Measurements from ENCODE around the gene KPNA1.

Gene KPNA1

GRCh38 chr3:122409446-122409845, 105.3 kb downstream of the KPNA1 start:
- Histone ChIP-seq H3K36me3 (ENCODE audit: control insufficient read depth in 1 of 2, insufficient read depth in 2 of 2, low read length in 2 of 2) (peaks cover 11 to 50% of the 10 kb centered on the region in 2 donors), H3K4me1 (ENCODE audit: control insufficient read depth in 1 of 2, insufficient read depth in 2 of 2, low read length in 2 of 2) (peaks cover 0 to 3% of the 10 kb centered on the region in 2 donors), H3K4me3 (ENCODE audit: low read depth in 1 of 2, low read length in 2 of 2) (peak overlapping the region in 1 of 2 donors; percentile 5), H3K27me3 (ENCODE audit: control insufficient read depth in 1 of 2, insufficient read depth in 2 of 2, low read length in 2 of 2) (no peaks in the 10 kb centered on the region), H3K9me3 (ENCODE audit: control insufficient read depth in 1 of 2, low read length in 2 of 2) (no peaks in the 10 kb centered on the region), H3K9ac (ENCODE audit: low read depth in 1 of 2, low read length in 2 of 2) (no peak overlapping the region), H3K27ac (ENCODE audit: low read depth, low read length) (no peak overlapping the region)

- no peaks in the 10 kb centered on the region for H3K9me3 ChIP-seq (ENCODE audit: control insufficient read depth in 1 of 2, low read length in 2 of 2)
- peaks cover 16 to 65% of the 10 kb centered on the region in 2 donors for H3K36me3 ChIP-seq (ENCODE audit: control insufficient read depth in 1 of 2, insufficient read depth in 2 of 2, low read length in 2 of 2)
- no peak overlapping the region for H3K4me3 ChIP-seq (ENCODE audit: low read depth in 1 of 2, low read length in 2 of 2)
- H3K27me3 ChIP-seq (ENCODE audit: control insufficient read depth in 1 of 2, insufficient read depth in 2 of 2, low read length in 2 of 2) = no peaks in the 10 kb centered on the region
- no peaks in the 10 kb centered on the region for H3K4me1 ChIP-seq (ENCODE audit: control insufficient read depth in 1 of 2, insufficient read depth in 2 of 2, low read length in 2 of 2)
- H3K27ac ChIP-seq (ENCODE audit: low read depth, low read length) = no peak overlapping the region
- H3K9ac ChIP-seq (ENCODE audit: low read depth in 1 of 2, low read length in 2 of 2) = no peak overlapping the region
Measured at GRCh38 chr3:122407946-122408345, 106.8 kb downstream of the KPNA1 start.

- peaks cover 20 to 62% of the 10 kb centered on the region in 2 donors for H3K36me3 ChIP-seq (ENCODE audit: control insufficient read depth in 1 of 2, insufficient read depth in 2 of 2, low read length in 2 of 2)
Measured at GRCh38 chr3:122406198-122406597, 108.5 kb downstream of the KPNA1 start.

GRCh38 chr3:122405015-122405414, 109.7 kb downstream of the KPNA1 start:
- Histone ChIP-seq H3K9me3 (ENCODE audit: control insufficient read depth in 1 of 2, low read length in 2 of 2) (no peaks in the 10 kb centered on the region), H3K4me3 (ENCODE audit: low read depth in 1 of 2, low read length in 2 of 2) (no peak overlapping the region), H3K36me3 (ENCODE audit: control insufficient read depth in 1 of 2, insufficient read depth in 2 of 2, low read length in 2 of 2) (peaks cover 15 to 53% of the 10 kb centered on the region in 2 donors), H3K4me1 (ENCODE audit: control insufficient read depth in 1 of 2, insufficient read depth in 2 of 2, low read length in 2 of 2) (no peaks in the 10 kb centered on the region), H3K9ac (ENCODE audit: low read depth in 1 of 2, low read length in 2 of 2) (no peak overlapping the region), H3K27ac (ENCODE audit: low read depth, low read length) (no peak overlapping the region), H3K27me3 (ENCODE audit: control insufficient read depth in 1 of 2, insufficient read depth in 2 of 2, low read length in 2 of 2) (no peaks in the 10 kb centered on the region)

More at GRCh38 chr3:122406198-122406597, 108.5 kb downstream of the KPNA1 start:
- H3K4me3 ChIP-seq (ENCODE audit: low read depth in 1 of 2, low read length in 2 of 2) = no peak overlapping the region
- no peaks in the 10 kb centered on the region for H3K27me3 ChIP-seq (ENCODE audit: control insufficient read depth in 1 of 2, insufficient read depth in 2 of 2, low read length in 2 of 2)
- H3K9ac ChIP-seq (ENCODE audit: low read depth in 1 of 2, low read length in 2 of 2) = no peak overlapping the region
- H3K4me1 ChIP-seq (ENCODE audit: control insufficient read depth in 1 of 2, insufficient read depth in 2 of 2, low read length in 2 of 2) = no peaks in the 10 kb centered on the region
- no peaks in the 10 kb centered on the region for H3K9me3 ChIP-seq (ENCODE audit: control insufficient read depth in 1 of 2, low read length in 2 of 2)
- H3K27ac ChIP-seq (ENCODE audit: low read depth, low read length) = no peak overlapping the region

GRCh38 chr3:122403489-122403888, 111.2 kb downstream of the KPNA1 start:
- Histone ChIP-seq H3K27me3 (ENCODE audit: control insufficient read depth in 1 of 2, insufficient read depth in 2 of 2, low read length in 2 of 2) (no peaks in the 10 kb centered on the region), H3K4me1 (ENCODE audit: control insufficient read depth in 1 of 2, insufficient read depth in 2 of 2, low read length in 2 of 2) (no peaks in the 10 kb centered on the region), H3K9me3 (ENCODE audit: control insufficient read depth in 1 of 2, low read length in 2 of 2) (no peaks in the 10 kb centered on the region), H3K4me3 (ENCODE audit: low read depth in 1 of 2, low read length in 2 of 2) (no peak overlapping the region), H3K36me3 (ENCODE audit: control insufficient read depth in 1 of 2, insufficient read depth in 2 of 2, low read length in 2 of 2) (peaks cover 15 to 40% of the 10 kb centered on the region in 2 donors), H3K9ac (ENCODE audit: low read depth in 1 of 2, low read length in 2 of 2) (no peak overlapping the region), H3K27ac (ENCODE audit: low read depth, low read length) (no peak overlapping the region)

GRCh38 chr3:122398920-122399319, 115.8 kb downstream of the KPNA1 start:
- peaks cover 9 to 14% of the 10 kb centered on the region in 2 donors for H3K36me3 ChIP-seq (ENCODE audit: control insufficient read depth in 1 of 2, insufficient read depth in 2 of 2, low read length in 2 of 2)
- no peaks in the 10 kb centered on the region for H3K4me1 ChIP-seq (ENCODE audit: control insufficient read depth in 1 of 2, insufficient read depth in 2 of 2, low read length in 2 of 2)
- no peak overlapping the region for H3K27ac ChIP-seq (ENCODE audit: low read depth, low read length)
- no peak overlapping the region for H3K9ac ChIP-seq (ENCODE audit: low read depth in 1 of 2, low read length in 2 of 2)
- no peaks in the 10 kb centered on the region for H3K9me3 ChIP-seq (ENCODE audit: control insufficient read depth in 1 of 2, low read length in 2 of 2)
- H3K27me3 ChIP-seq (ENCODE audit: control insufficient read depth in 1 of 2, insufficient read depth in 2 of 2, low read length in 2 of 2) = no peaks in the 10 kb centered on the region
- H3K4me3 ChIP-seq (ENCODE audit: low read depth in 1 of 2, low read length in 2 of 2) = no peak overlapping the region

GRCh38 chr3:122397201-122397600, 117.5 kb downstream of the KPNA1 start:
- Histone ChIP-seq H3K9me3 (ENCODE audit: control insufficient read depth in 1 of 2, low read length in 2 of 2) (no peaks in the 10 kb centered on the region), H3K4me3 (ENCODE audit: low read depth in 1 of 2, low read length in 2 of 2) (no peak overlapping the region), H3K27me3 (ENCODE audit: control insufficient read depth in 1 of 2, insufficient read depth in 2 of 2, low read length in 2 of 2) (no peaks in the 10 kb centered on the region), H3K27ac (ENCODE audit: low read depth, low read length) (no peak overlapping the region), H3K36me3 (ENCODE audit: control insufficient read depth in 1 of 2, insufficient read depth in 2 of 2, low read length in 2 of 2) (peaks cover 0 to 6% of the 10 kb centered on the region in 2 donors), H3K4me1 (ENCODE audit: control insufficient read depth in 1 of 2, insufficient read depth in 2 of 2, low read length in 2 of 2) (no peaks in the 10 kb centered on the region), H3K9ac (ENCODE audit: low read depth in 1 of 2, low read length in 2 of 2) (no peak overlapping the region)

GRCh38 chr3:122396511-122396910, 118.2 kb downstream of the KPNA1 start:
- no peak overlapping the region for H3K4me3 ChIP-seq (ENCODE audit: low read depth in 1 of 2, low read length in 2 of 2)
- H3K9ac ChIP-seq (ENCODE audit: low read depth in 1 of 2, low read length in 2 of 2) = no peak overlapping the region
- peaks cover 0 to 6% of the 10 kb centered on the region in 2 donors for H3K36me3 ChIP-seq (ENCODE audit: control insufficient read depth in 1 of 2, insufficient read depth in 2 of 2, low read length in 2 of 2)
- no peaks in the 10 kb centered on the region for H3K9me3 ChIP-seq (ENCODE audit: control insufficient read depth in 1 of 2, low read length in 2 of 2)
- H3K27me3 ChIP-seq (ENCODE audit: control insufficient read depth in 1 of 2, insufficient read depth in 2 of 2, low read length in 2 of 2) = no peaks in the 10 kb centered on the region
- no peak overlapping the region for H3K27ac ChIP-seq (ENCODE audit: low read depth, low read length)
- peaks cover 0 to 6% of the 10 kb centered on the region in 2 donors for H3K4me1 ChIP-seq (ENCODE audit: control insufficient read depth in 1 of 2, insufficient read depth in 2 of 2, low read length in 2 of 2)

GRCh38 chr3:122395582-122395981, 119.2 kb downstream of the KPNA1 start:
- Histone ChIP-seq H3K4me3 (ENCODE audit: low read depth in 1 of 2, low read length in 2 of 2) (no peak overlapping the region), H3K9ac (ENCODE audit: low read depth in 1 of 2, low read length in 2 of 2) (no peak overlapping the region), H3K27me3 (ENCODE audit: control insufficient read depth in 1 of 2, insufficient read depth in 2 of 2, low read length in 2 of 2) (no peaks in the 10 kb centered on the region), H3K4me1 (ENCODE audit: control insufficient read depth in 1 of 2, insufficient read depth in 2 of 2, low read length in 2 of 2) (peaks cover 0 to 7% of the 10 kb centered on the region in 2 donors), H3K36me3 (ENCODE audit: control insufficient read depth in 1 of 2, insufficient read depth in 2 of 2, low read length in 2 of 2) (peaks cover 0 to 6% of the 10 kb centered on the region in 2 donors), H3K9me3 (ENCODE audit: control insufficient read depth in 1 of 2, low read length in 2 of 2) (no peaks in the 10 kb centered on the region), H3K27ac (ENCODE audit: low read depth, low read length) (no peak overlapping the region)

GRCh38 chr3:122394173-122394572, 120.6 kb downstream of the KPNA1 start:
- Histone ChIP-seq H3K36me3 (ENCODE audit: control insufficient read depth in 1 of 2, insufficient read depth in 2 of 2, low read length in 2 of 2) (peaks cover 0 to 6% of the 10 kb centered on the region in 2 donors), H3K27ac (ENCODE audit: low read depth, low read length) (no peak overlapping the region), H3K4me3 (ENCODE audit: low read depth in 1 of 2, low read length in 2 of 2) (no peak overlapping the region), H3K9me3 (ENCODE audit: control insufficient read depth in 1 of 2, low read length in 2 of 2) (no peaks in the 10 kb centered on the region), H3K27me3 (ENCODE audit: control insufficient read depth in 1 of 2, insufficient read depth in 2 of 2, low read length in 2 of 2) (no peaks in the 10 kb centered on the region), H3K9ac (ENCODE audit: low read depth in 1 of 2, low read length in 2 of 2) (no peak overlapping the region), H3K4me1 (ENCODE audit: control insufficient read depth in 1 of 2, insufficient read depth in 2 of 2, low read length in 2 of 2) (peaks cover 0 to 7% of the 10 kb centered on the region in 2 donors)

Measured in duodenal mucosa (tissue), 2 donors.